ENCODE measurements around the gene BMPR2. TPM values are rescaled to one million over a fixed set of nuclear protein-coding genes. Genes with fewer than 3 reads are reported as not detected.
A peak's percentile ranks its signal among the peaks of the same experiment; 100 is the strongest.

BMPR2 gene
- total and polyA plus RNA-seq, 2 donors (not counting 1 experiment from before 2014, with no cell fraction given): 21.6 to 65.8 TPM

GRCh38 chr2:202588647-202589581, 212.8 kb downstream of the BMPR2 start:
- Histone ChIP-seq H3K36me3 (ENCODE audit: control insufficient read depth, insufficient read depth, low read length) (no peaks in the 10 kb centered on the region), H3K4me3 (replicated peaks in 1 of 4; ENCODE audit: control extremely low read depth in 1 of 4, insufficient read depth in 1 of 4, low read depth in 3 of 4, low read length in 4 of 4) (peak overlapping the region in 2 of 4 experiments; percentile 16 to 37), H3K9me3 (ENCODE audit: control insufficient read depth, insufficient read depth, low read depth, low read length) (no peaks in the 10 kb centered on the region), H3K27ac (ENCODE audit: insufficient read depth, low read length) (no peak overlapping the region), H3K79me2 (ENCODE audit: control insufficient read depth, insufficient read depth, low read length) (no peaks in the 10 kb centered on the region), H4K20me1 (ENCODE audit: control insufficient read depth, extremely low read depth, insufficient read depth, low read length) (no peaks in the 10 kb centered on the region), H3K9ac (ENCODE audit: insufficient read depth, low read length) (no peak overlapping the region), H2AFZ (ENCODE audit: low read length) (peak overlapping the region; percentile 72), H3K27me3 (ENCODE audit: control insufficient read depth, insufficient read depth, low read length) (no peaks in the 10 kb centered on the region), H3K4me1 (ENCODE audit: control insufficient read depth, extremely low read depth, insufficient read depth, low read length) (peaks cover 4% of the 10 kb centered on the region), H3K4me2 (ENCODE audit: extremely low read depth, insufficient read depth, low read length) (peak overlapping the region; percentile 60)
- peak; percentile 63 to 72 for DNase-seq (ENCODE audit: low read depth in 2 of 2)
- TF ChIP-seq, protein P1, sequence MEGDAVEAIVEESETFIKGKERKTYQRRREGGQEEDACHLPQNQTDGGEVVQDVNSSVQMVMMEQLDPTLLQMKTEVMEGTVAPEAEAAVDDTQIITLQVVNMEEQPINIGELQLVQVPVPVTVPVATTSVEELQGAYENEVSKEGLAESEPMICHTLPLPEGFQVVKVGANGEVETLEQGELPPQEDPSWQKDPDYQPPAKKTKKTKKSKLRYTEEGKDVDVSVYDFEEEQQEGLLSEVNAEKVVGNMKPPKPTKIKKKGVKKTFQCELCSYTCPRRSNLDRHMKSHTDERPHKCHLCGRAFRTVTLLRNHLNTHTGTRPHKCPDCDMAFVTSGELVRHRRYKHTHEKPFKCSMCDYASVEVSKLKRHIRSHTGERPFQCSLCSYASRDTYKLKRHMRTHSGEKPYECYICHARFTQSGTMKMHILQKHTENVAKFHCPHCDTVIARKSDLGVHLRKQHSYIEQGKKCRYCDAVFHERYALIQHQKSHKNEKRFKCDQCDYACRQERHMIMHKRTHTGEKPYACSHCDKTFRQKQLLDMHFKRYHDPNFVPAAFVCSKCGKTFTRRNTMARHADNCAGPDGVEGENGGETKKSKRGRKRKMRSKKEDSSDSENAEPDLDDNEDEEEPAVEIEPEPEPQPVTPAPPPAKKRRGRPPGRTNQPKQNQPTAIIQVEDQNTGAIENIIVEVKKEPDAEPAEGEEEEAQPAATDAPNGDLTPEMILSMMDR (conservative IDR thresholded peaks at IDR 0.05 in 1 of 2, IDR thresholded peaks at IDR 0.05 in 1 of 2; ENCODE audit: low read depth in 1 of 2, low read length in 2 of 2): peak; percentile 94 to 97
- no peak for TF ChIP-seq EZH2 (IDR thresholded peaks at IDR 0.05; ENCODE audit: low read length, missing control alignments)

DNA sequence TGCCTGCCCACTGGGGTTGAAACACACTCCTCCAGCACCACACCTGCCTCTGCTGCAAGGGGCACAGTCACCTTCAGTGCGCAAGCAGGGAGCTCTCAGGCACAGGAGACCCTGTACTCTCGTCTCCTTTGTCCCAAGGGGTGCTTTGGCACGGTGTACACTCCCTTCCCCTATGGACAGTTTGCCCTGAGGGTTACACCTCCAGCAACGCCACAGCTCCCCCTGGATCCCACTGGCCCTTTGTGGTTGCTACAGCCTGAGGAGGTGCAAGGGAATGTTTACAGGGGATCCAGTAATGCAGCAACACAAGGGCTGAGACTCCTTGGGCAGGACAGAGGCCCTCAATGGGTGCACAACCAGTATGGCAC, 213.4 kb downstream of the BMPR2 start:
- no peaks in the 10 kb centered on the region for H3K79me2 ChIP-seq (ENCODE audit: control insufficient read depth, insufficient read depth, low read length)

GRCh38 chr2:202592566-202592965, 216.4 kb downstream of the BMPR2 start:
- Histone ChIP-seq H2AFZ (ENCODE audit: low read length) (no peak overlapping the region), H3K4me1 (ENCODE audit: control insufficient read depth, extremely low read depth, insufficient read depth, low read length) (peaks cover 4% of the 10 kb centered on the region), H3K27ac (ENCODE audit: insufficient read depth, low read length) (no peak overlapping the region), H3K9ac (ENCODE audit: insufficient read depth, low read length) (no peak overlapping the region), H3K9me3 (ENCODE audit: control insufficient read depth, insufficient read depth, low read depth, low read length) (no peaks in the 10 kb centered on the region), H3K27me3 (ENCODE audit: control insufficient read depth, insufficient read depth, low read length) (no peaks in the 10 kb centered on the region), H3K36me3 (ENCODE audit: control insufficient read depth, insufficient read depth, low read length) (no peaks in the 10 kb centered on the region), H4K20me1 (ENCODE audit: control insufficient read depth, extremely low read depth, insufficient read depth, low read length) (no peaks in the 10 kb centered on the region), H3K79me2 (ENCODE audit: control insufficient read depth, insufficient read depth, low read length) (no peaks in the 10 kb centered on the region), H3K4me3 (replicated peaks in 1 of 4; ENCODE audit: control extremely low read depth in 1 of 4, insufficient read depth in 1 of 4, low read depth in 3 of 4, low read length in 4 of 4) (no peak overlapping the region), H3K4me2 (ENCODE audit: extremely low read depth, insufficient read depth, low read length) (no peak overlapping the region)
- TF ChIP-seq, protein P1 (conservative IDR thresholded peaks at IDR 0.05 in 1 of 2, IDR thresholded peaks at IDR 0.05 in 1 of 2; ENCODE audit: low read depth in 1 of 2, low read length in 2 of 2): no peak
- TF ChIP-seq EZH2 (IDR thresholded peaks at IDR 0.05; ENCODE audit: low read length, missing control alignments): no peak
- DNase-seq (ENCODE audit: low read depth in 2 of 2): peak in 1 of 2 donors; percentile 44

More for the DNA sequence above, 213.4 kb downstream of the BMPR2 start:
- H3K27ac ChIP-seq (ENCODE audit: insufficient read depth, low read length): no peak overlapping the region
- H3K36me3 ChIP-seq (ENCODE audit: control insufficient read depth, insufficient read depth, low read length): no peaks in the 10 kb centered on the region
- no peak for DNase-seq (ENCODE audit: low read depth in 2 of 2)
- H3K27me3 ChIP-seq (ENCODE audit: control insufficient read depth, insufficient read depth, low read length): no peaks in the 10 kb centered on the region
- peaks cover 4% of the 10 kb centered on the region for H3K4me1 ChIP-seq (ENCODE audit: control insufficient read depth, extremely low read depth, insufficient read depth, low read length)
- no peak for TF ChIP-seq EZH2 (IDR thresholded peaks at IDR 0.05; ENCODE audit: low read length, missing control alignments)
- TF ChIP-seq, protein P1 (conservative IDR thresholded peaks at IDR 0.05 in 1 of 2, IDR thresholded peaks at IDR 0.05 in 1 of 2; ENCODE audit: low read depth in 1 of 2, low read length in 2 of 2): no peak
- no peak overlapping the region for H3K4me3 ChIP-seq (replicated peaks in 1 of 4; ENCODE audit: control extremely low read depth in 1 of 4, insufficient read depth in 1 of 4, low read depth in 3 of 4, low read length in 4 of 4)
- H3K9me3 ChIP-seq (ENCODE audit: control insufficient read depth, insufficient read depth, low read depth, low read length): no peaks in the 10 kb centered on the region
- H2AFZ ChIP-seq (ENCODE audit: low read length): no peak overlapping the region
- H3K9ac ChIP-seq (ENCODE audit: insufficient read depth, low read length): no peak overlapping the region
- H4K20me1 ChIP-seq (ENCODE audit: control insufficient read depth, extremely low read depth, insufficient read depth, low read length): no peaks in the 10 kb centered on the region
- no peak overlapping the region for H3K4me2 ChIP-seq (ENCODE audit: extremely low read depth, insufficient read depth, low read length)
